ENCODE measurements around the gene BMPR2. TPM values are rescaled to one million over a fixed set of nuclear protein-coding genes. Genes with fewer than 3 reads are reported as not detected.
"Not testable (repeated sequence)": the region's sequence is repeated elsewhere in the genome, so short reads cannot be mapped to it uniquely, and the experiment has no call there.

The BMPR2 gene
- total RNA-seq, 2 donors from 2014 or later, result 7.6 to 12.3 TPM

- H3K27ac Mint-ChIP-seq, result no peak overlapping the region
- H3K36me3 Mint-ChIP-seq (ENCODE audit: low read depth), result no peaks in the 10 kb centered on the region
- no peaks in the 10 kb centered on the region for H3K4me1 Mint-ChIP-seq
- H3K27me3 Mint-ChIP-seq, result no peaks in the 10 kb centered on the region
- ATAC-seq (replicated peaks), result no peak
- no peaks in the 10 kb centered on the region for H3K9me3 Mint-ChIP-seq
- H3K4me3 Mint-ChIP-seq, result no peak overlapping the region
These were observed 78.4 kb downstream of the BMPR2 start for GRCh38 chr2:202454536-202454935.

- Mint-ChIP-seq H3K4me1 (no peaks in the 10 kb centered on the region), H3K36me3 (ENCODE audit: low read depth) (no peaks in the 10 kb centered on the region), H3K4me3 (no peak overlapping the region), H3K9me3 (no peaks in the 10 kb centered on the region), H3K27me3 (no peaks in the 10 kb centered on the region), H3K27ac (no peak overlapping the region)
- no peak for ATAC-seq (replicated peaks)
These were observed 79.0 kb downstream of the BMPR2 start for GRCh38 chr2:202455114-202455513.

- H3K36me3 Mint-ChIP-seq (ENCODE audit: low read depth), result no peaks in the 10 kb centered on the region
- no peak overlapping the region for H3K4me3 Mint-ChIP-seq
These were observed 84.0 kb downstream of the BMPR2 start for GRCh38 chr2:202460119-202460518.

GRCh38 chr2:202479090-202479489, 103.0 kb downstream of the BMPR2 start:
- Mint-ChIP-seq H3K9me3 (no peaks in the 10 kb centered on the region), H3K27ac (no peak overlapping the region), H3K4me1 (no peaks in the 10 kb centered on the region), H3K4me3 (no peak overlapping the region), H3K27me3 (no peaks in the 10 kb centered on the region), H3K36me3 (ENCODE audit: low read depth) (no peaks in the 10 kb centered on the region)
- ATAC-seq (replicated peaks), result no peak

More at GRCh38 chr2:202460119-202460518, 84.0 kb downstream of the BMPR2 start:
- no peak for ATAC-seq (replicated peaks)
- Mint-ChIP-seq H3K4me1 (no peaks in the 10 kb centered on the region), H3K9me3 (no peaks in the 10 kb centered on the region), H3K27ac (no peak overlapping the region), H3K27me3 (no peaks in the 10 kb centered on the region)

- peak; percentile 46 for ATAC-seq (replicated peaks)
- no peak overlapping the region for H3K4me3 Mint-ChIP-seq
- no peaks in the 10 kb centered on the region for H3K36me3 Mint-ChIP-seq (ENCODE audit: low read depth)
- H3K4me1 Mint-ChIP-seq, result no peaks in the 10 kb centered on the region
- no peak overlapping the region for H3K27ac Mint-ChIP-seq
- no peaks in the 10 kb centered on the region for H3K9me3 Mint-ChIP-seq
- no peaks in the 10 kb centered on the region for H3K27me3 Mint-ChIP-seq
These were observed 103.5 kb downstream of the BMPR2 start for GRCh38 chr2:202479610-202480009.

- no peak for ATAC-seq (replicated peaks)
- Mint-ChIP-seq H3K4me1 (no peaks in the 10 kb centered on the region), H3K4me3 (no peak overlapping the region), H3K27ac (no peak overlapping the region), H3K9me3 (no peaks in the 10 kb centered on the region), H3K36me3 (ENCODE audit: low read depth) (no peaks in the 10 kb centered on the region), H3K27me3 (no peaks in the 10 kb centered on the region)
These were observed 110.2 kb downstream of the BMPR2 start for GRCh38 chr2:202486351-202486750.

GRCh38 chr2:202488671-202489070, 112.5 kb downstream of the BMPR2 start:
- Mint-ChIP-seq H3K9me3 (no peaks in the 10 kb centered on the region), H3K27me3 (no peaks in the 10 kb centered on the region), H3K4me1 (no peaks in the 10 kb centered on the region), H3K4me3 (no peak overlapping the region), H3K27ac (no peak overlapping the region), H3K36me3 (ENCODE audit: low read depth) (no peaks in the 10 kb centered on the region)
- no peak for ATAC-seq (replicated peaks)

GRCh38 chr2:202490479-202490878, 114.4 kb downstream of the BMPR2 start:
- Mint-ChIP-seq H3K4me1 (no peaks in the 10 kb centered on the region), H3K4me3 (no peak overlapping the region), H3K27me3 (no peaks in the 10 kb centered on the region), H3K36me3 (ENCODE audit: low read depth) (no peaks in the 10 kb centered on the region), H3K9me3 (no peaks in the 10 kb centered on the region), H3K27ac (no peak overlapping the region)
- ATAC-seq (replicated peaks), result no peak

GRCh38 chr2:202491514-202491913, 115.4 kb downstream of the BMPR2 start:
- H3K27ac Mint-ChIP-seq, result no peak overlapping the region
- H3K36me3 Mint-ChIP-seq (ENCODE audit: low read depth), result no peaks in the 10 kb centered on the region
- no peaks in the 10 kb centered on the region for H3K27me3 Mint-ChIP-seq
- H3K4me3 Mint-ChIP-seq, result no peak overlapping the region
- no peaks in the 10 kb centered on the region for H3K9me3 Mint-ChIP-seq
- no peaks in the 10 kb centered on the region for H3K4me1 Mint-ChIP-seq
- ATAC-seq (replicated peaks), result no peak

GRCh38 chr2:202494300-202495229, 118.4 kb downstream of the BMPR2 start:
- no peaks in the 10 kb centered on the region for H3K27me3 Mint-ChIP-seq
- H3K4me1 Mint-ChIP-seq, result no peaks in the 10 kb centered on the region
- no peak overlapping the region for H3K27ac Mint-ChIP-seq
- ATAC-seq (replicated peaks), result no peak
- H3K4me3 Mint-ChIP-seq, result no peak overlapping the region
- no peaks in the 10 kb centered on the region for H3K9me3 Mint-ChIP-seq
- H3K36me3 Mint-ChIP-seq (ENCODE audit: low read depth), result no peaks in the 10 kb centered on the region

GRCh38 chr2:202495230-202495604, 119.1 kb downstream of the BMPR2 start:
- Mint-ChIP-seq H3K4me1 (no peaks in the 10 kb centered on the region), H3K9me3 (no peaks in the 10 kb centered on the region), H3K27ac (no peak overlapping the region), H3K4me3 (no peak overlapping the region), H3K27me3 (no peaks in the 10 kb centered on the region), H3K36me3 (ENCODE audit: low read depth) (no peaks in the 10 kb centered on the region)
- ATAC-seq (replicated peaks), result no peak

- H3K4me1 Mint-ChIP-seq; H3K36me3 Mint-ChIP-seq (ENCODE audit: low read depth); H3K9me3 Mint-ChIP-seq; H3K27ac Mint-ChIP-seq; H3K27me3 Mint-ChIP-seq; H3K4me3 Mint-ChIP-seq; ATAC-seq (replicated peaks): not testable (repeated sequence)
These were observed 120.8 kb downstream of the BMPR2 start for GRCh38 chr2:202496835-202497472.

GRCh38 chr2:202497473-202497866, 121.3 kb downstream of the BMPR2 start:
- H3K4me1 Mint-ChIP-seq; H3K9me3 Mint-ChIP-seq; H3K27me3 Mint-ChIP-seq; H3K4me3 Mint-ChIP-seq; ATAC-seq (replicated peaks); H3K27ac Mint-ChIP-seq; H3K36me3 Mint-ChIP-seq (ENCODE audit: low read depth): not testable (repeated sequence)

- not testable (repeated sequence) for H3K4me3 Mint-ChIP-seq
These were observed 123.7 kb downstream of the BMPR2 start for GRCh38 chr2:202499841-202500240.

GRCh38 chr2:202503276-202503675, 127.1 kb downstream of the BMPR2 start:
- not testable (repeated sequence) for H3K36me3 Mint-ChIP-seq (ENCODE audit: low read depth); H3K27ac Mint-ChIP-seq; H3K4me3 Mint-ChIP-seq; H3K27me3 Mint-ChIP-seq; H3K4me1 Mint-ChIP-seq; ATAC-seq (replicated peaks); H3K9me3 Mint-ChIP-seq

More at GRCh38 chr2:202499841-202500240, 123.7 kb downstream of the BMPR2 start:
- not testable (repeated sequence) for H3K36me3 Mint-ChIP-seq (ENCODE audit: low read depth); H3K9me3 Mint-ChIP-seq; ATAC-seq (replicated peaks); H3K4me1 Mint-ChIP-seq; H3K27ac Mint-ChIP-seq; H3K27me3 Mint-ChIP-seq
